Measurements from ENCODE around the gene KCNAB2.

KCNAB2 gene

DNA sequence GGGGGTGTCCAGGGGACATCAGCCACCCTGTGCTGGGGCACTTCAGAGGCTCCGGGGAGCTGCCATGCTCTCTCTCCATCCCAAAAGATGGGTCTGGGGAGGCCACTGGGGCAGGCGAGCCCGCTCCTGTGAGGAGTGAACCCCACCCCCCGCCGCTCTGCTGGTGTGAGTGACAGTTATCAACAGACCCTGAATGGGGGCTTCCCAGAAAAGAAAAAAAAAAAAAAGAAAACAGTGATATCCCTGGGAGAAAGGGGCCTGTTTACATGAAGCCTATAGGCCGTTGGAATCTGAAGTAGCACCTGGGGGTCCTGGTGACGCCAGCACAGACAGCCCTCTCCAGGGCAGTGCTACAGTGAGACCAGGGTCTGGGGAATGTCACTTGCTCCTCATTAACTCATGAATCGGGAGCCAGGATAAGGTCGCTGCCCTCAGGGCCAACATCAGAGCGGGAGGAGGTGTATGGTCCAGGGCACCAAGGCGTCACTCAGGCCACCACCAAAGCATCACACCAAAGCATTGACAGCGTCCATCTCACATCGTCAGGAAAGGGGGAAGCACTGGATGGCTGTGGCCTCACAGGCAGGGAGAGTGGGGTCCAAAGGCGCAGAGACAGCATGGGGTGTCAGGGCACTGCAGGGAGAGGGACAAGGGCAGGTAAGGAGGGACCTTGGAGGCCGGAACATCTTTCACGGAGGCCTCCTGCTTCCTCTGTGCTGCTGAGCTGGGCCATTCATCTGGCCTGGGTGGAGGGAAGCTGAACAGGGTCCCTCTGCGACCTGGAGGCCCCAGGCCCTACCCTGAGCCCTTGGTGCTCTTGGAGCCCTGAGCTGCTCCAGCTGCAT, 45.0 kb upstream of the KCNAB2 start:
- no peak for DNase-seq (ENCODE audit: low spot score)
- TF ChIP-seq, protein P1, sequence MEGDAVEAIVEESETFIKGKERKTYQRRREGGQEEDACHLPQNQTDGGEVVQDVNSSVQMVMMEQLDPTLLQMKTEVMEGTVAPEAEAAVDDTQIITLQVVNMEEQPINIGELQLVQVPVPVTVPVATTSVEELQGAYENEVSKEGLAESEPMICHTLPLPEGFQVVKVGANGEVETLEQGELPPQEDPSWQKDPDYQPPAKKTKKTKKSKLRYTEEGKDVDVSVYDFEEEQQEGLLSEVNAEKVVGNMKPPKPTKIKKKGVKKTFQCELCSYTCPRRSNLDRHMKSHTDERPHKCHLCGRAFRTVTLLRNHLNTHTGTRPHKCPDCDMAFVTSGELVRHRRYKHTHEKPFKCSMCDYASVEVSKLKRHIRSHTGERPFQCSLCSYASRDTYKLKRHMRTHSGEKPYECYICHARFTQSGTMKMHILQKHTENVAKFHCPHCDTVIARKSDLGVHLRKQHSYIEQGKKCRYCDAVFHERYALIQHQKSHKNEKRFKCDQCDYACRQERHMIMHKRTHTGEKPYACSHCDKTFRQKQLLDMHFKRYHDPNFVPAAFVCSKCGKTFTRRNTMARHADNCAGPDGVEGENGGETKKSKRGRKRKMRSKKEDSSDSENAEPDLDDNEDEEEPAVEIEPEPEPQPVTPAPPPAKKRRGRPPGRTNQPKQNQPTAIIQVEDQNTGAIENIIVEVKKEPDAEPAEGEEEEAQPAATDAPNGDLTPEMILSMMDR (IDR thresholded peaks at IDR 0.05; ENCODE audit: extremely low read depth, missing control alignments): no peak

DNA sequence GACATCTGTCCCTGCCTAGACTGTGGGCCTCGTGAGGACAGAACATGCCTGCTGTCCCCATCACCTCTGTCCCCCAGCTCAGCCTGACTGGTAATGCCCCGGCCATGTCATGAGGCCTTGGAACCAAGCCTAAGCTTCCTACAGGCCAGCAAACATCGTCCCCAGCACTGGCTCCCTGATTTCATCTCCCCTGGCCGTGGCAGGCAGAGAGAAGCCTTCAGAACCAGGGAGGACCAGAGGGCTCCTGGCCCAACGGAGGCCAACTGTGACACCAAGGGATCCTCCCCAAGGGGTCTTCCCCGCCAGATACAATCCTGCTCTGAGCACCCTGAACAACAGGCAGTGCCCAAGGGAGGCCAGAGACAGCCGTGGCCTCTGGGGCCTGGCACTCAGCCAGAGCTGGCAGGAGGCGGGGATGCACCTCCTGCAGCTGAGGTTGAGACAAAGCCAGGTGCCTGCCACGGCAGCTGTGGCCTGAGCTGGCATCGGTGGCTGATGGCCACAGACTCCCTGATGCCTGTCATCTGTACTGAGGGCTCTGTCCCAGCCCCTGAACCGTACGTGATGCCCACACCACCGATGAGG, 43.6 kb upstream of the KCNAB2 start:
- no peak for DNase-seq (ENCODE audit: low spot score)
- TF ChIP-seq, protein P1 (IDR thresholded peaks at IDR 0.05; ENCODE audit: extremely low read depth, missing control alignments): no peak

DNA sequence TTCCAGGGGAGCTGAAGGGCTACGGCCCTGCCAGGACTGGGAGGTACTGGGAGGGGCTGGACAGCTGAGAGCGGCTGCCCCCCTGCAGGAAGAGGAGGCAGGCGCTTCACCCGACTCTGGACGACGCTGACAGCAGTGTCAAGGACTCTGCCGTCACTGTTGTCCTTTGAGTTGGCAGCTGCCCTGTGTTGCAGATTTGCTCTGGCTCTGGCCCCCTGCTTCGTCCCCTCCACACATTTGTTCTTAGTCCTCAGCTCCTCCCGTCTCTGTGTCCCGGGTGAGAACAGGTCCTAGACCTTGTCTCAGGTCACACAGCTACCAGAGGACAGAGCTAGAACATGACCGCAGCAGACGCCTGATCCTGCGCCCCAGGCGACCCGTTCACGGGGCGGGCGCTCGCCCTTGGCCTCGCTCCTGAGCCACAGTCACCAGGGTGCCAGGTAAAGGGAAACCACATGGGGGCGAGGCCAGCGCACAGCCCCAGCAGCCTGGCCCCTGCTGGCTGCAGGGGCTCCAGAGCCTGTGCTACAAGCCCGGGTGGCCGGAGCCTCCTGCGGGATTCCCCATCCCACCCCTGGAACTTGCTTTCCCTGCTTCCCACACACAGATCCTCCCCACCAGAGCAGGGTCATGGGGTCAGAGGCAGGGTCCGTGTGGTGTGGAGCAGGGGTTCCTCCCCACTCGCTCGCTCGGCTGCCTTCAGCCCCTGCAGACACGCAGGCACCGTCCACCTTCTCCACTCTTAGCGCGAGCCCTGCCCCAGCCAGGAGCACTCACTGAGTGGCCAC, 42.8 kb upstream of the KCNAB2 start:
- no peak for DNase-seq (ENCODE audit: low spot score)
- TF ChIP-seq, protein P1 (IDR thresholded peaks at IDR 0.05; ENCODE audit: extremely low read depth, missing control alignments): no peak

DNA sequence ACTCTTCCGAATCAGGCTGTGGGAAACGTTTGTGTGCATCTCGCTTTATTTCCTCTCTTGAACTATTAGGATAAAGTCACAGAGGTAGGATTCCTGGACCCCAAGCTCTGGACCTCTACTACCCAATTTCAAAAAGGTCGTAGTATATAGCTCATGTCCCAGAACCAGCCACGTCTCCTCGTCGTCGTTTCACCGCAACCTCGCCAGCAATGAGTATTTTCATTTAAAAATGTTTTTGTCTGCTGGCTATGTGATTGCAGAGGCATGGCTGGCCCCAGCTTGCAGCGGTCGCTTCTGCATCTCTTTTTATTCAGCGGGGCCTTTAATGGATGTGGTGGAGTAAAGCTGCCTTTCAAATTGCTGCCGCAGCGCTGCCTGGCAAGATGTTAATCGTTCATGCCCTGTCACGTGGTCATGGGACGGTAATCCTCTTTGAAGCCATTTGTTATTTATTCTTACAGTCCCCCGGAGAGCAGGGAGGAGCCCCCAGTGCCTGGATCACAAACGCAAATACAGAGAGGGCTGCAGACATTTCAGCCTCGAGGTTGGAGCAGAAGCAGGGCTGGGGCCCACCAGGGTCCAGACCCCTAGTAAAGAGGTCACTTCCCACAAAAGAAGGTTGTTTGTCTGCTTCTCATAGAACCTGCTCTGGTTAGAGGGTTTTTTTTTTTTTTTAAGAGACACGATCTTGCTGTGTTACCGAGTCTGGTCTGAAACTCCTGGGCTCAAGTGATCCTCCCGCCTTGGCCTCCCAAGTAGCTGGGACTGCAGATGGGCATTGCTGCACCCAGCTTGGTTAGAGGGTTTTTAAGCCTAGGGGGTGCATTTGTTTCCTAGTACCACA, 41.9 kb upstream of the KCNAB2 start:
- TF ChIP-seq, protein P1 (IDR thresholded peaks at IDR 0.05; ENCODE audit: extremely low read depth, missing control alignments): no peak
- DNase-seq (ENCODE audit: low spot score): no peak

DNA sequence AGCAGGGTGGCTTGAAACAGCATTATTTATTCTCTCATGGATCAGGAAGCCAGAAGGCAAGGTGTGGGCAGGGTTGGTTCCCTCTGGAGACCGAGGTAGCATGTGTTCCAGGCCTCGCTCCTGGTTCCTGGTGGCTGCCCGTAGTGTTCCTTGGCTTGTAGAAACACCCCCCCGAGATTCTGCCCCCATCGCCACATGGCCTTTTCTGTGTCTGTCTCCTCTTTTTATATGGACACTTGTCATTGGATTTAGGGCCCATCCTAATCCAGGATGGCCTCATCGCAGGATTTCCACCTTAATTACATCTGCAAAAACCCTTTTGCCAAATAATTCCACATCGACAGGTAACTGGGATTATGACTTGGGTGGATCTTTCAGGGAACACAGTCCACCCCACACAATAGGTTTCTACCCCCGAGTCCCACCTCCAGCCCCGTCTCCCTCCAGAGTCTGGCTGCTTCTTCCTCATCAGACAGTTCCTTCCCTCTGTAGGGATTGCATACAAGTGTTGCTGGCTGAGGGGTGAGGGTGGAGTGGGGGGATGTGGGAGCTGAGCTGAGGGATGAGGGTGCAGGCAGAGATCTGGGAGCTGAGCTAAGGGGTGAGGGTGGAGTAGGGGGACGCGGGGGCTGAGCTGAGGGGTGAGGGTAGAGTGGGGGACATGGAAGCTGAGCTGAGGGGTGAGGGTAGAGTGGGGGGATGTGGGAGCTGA, 41.1 kb upstream of the KCNAB2 start:
- no peak for DNase-seq (ENCODE audit: low spot score)
- TF ChIP-seq, protein P1 (IDR thresholded peaks at IDR 0.05; ENCODE audit: extremely low read depth, missing control alignments): no peak

DNA sequence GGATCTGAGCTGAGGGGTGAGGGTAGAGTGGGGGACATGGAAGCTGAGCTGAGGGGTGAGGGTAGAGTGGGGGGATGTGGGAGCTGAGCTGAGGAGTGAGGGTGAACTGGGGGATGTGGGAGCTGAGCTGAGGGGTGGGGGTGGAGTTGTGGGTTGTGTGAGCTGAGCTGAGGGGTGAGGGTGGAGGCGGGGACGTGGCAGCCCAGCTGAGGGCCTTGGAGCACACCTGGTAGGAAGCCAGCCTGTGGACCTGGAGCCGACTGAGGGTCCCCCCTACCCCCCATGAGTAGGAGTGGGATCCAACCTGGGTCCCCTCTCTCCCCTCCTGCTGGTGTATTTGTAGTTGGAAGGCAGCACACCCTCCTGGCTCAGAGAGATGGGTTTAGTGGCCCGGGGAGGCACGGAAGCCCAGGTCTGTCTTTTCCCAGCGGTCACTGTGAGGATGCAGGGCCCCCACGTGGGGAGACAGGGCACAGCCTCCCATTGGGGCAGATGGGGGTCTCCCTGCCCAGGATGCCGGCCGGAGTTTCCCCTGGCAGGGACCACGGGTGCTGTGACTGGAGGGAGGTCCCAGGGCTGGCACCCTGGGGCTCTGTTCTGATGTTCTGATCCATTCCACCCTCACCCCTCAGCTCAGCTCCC, 40.3 kb upstream of the KCNAB2 start:
- no peak for DNase-seq (ENCODE audit: low spot score)
- TF ChIP-seq, protein P1 (IDR thresholded peaks at IDR 0.05; ENCODE audit: extremely low read depth, missing control alignments): no peak
